ENCODE data around the gene ARID1A.

- TF ChIP-seq POLR2A (IDR thresholded peaks at IDR 0.05) (no peak), CTCF (IDR thresholded peaks at IDR 0.05) (no peak)
These were observed 63.7 kb downstream of the ARID1A start for GRCh38 chr1:26759531-26759930.

All from thyroid gland (tissue), 4 donors.